ENCODE measurements around the gene CFAP100.

Gene CFAP100

DNA sequence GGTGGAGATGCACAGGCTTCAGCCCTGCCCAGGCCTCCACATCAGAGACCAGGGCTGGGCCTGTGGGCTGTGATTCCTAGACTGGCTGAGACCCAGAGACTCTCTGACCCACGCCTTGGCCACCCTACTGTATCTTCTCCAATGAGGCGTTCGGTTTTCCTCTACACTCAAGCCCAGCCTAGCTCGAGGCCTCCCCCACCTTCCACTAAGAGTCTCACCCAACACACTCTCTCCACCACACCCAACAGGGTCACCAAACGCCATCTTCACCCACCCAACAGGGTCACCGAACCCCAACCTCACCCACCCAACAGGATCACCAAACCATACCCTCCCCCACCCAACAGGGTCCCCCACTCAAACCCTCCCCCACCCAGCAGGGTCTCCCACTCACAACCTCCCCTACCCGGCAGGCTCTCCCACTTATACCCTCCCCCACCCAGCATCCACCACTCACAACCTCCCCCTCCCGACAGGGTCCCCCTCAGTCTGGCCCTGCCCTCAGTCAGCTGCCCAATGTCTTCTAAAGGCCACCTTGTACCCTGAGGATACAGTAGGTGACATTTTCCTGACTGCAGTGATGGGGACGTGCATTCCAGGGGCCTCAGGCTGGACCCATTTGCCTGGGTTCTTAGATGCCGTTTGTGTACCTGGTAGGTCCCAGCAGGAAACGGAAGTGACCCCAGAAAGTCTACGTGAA is 20.4 kb downstream of the CFAP100 start:
- H3K9me3 ChIP-seq (ENCODE audit: control insufficient read depth, low read length), result no peaks in the 10 kb centered on the region
- no peak for DNase-seq
- H3K27ac ChIP-seq (ENCODE audit: insufficient read depth, low read length, poor library complexity, severe bottlenecking), result no peak overlapping the region
- H3K36me3 ChIP-seq (ENCODE audit: control insufficient read depth, insufficient read depth, low read length), result no peaks in the 10 kb centered on the region
- no peaks in the 10 kb centered on the region for H3K27me3 ChIP-seq (replicated peaks; ENCODE audit: control insufficient read depth, insufficient read depth, low read length, poor library complexity, severe bottlenecking)
- H3K4me3 ChIP-seq (ENCODE audit: insufficient read depth, low read depth, low read length, poor library complexity, severe bottlenecking), result no peak overlapping the region
- no peaks in the 10 kb centered on the region for H3K4me1 ChIP-seq (ENCODE audit: control insufficient read depth, insufficient read depth, low read length, poor library complexity, severe bottlenecking)

DNA sequence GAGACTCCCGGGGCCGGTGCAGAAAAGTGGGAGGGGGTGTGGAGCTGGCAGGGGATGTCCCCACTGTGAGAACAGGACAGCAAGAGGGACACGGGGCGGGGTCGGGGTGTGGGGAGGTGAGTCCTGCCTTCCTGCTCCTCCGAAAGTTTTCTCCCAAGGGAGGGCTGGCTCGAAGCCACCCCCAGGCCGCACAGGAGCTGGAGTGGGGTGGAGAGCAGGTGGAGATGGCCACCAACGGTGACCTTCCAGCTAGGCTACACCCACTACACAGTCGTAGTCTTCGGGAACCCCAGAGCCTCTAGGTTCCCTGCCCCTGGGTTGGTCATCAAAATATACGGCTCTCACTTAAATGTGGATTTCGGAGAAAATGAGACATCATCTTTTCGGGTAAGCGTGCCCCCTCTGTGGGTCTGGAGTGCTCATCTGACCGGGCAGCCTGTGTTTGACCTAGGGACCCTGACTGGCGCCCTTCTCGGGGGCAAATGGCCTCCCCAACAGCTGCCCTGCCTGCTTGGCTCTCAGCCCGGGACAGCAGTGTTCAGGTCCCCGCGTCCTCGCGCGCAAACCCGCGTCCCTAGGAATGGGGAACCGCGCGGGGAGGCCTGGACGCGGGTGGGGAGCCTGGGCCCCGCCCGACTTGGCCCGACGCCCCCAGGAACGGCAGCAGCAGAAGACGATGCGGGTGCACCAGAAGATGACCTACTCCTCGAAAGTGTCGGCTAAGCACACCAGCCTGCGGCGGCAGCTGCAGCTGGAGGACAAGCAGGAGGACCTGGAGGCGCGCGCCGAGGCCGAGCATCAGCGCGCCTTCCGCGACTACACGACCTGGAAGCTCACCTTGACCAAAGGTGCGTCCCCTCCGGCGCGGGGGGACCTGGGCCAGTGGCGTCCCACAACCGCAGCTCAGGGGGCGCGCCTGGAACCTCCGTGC is 21.2 kb downstream of the CFAP100 start:
- Histone ChIP-seq H3K27ac (ENCODE audit: insufficient read depth, low read length, poor library complexity, severe bottlenecking) (no peak overlapping the region), H3K4me3 (ENCODE audit: insufficient read depth, low read depth, low read length, poor library complexity, severe bottlenecking) (no peak overlapping the region), H3K9me3 (ENCODE audit: control insufficient read depth, low read length) (no peaks in the 10 kb centered on the region), H3K27me3 (replicated peaks; ENCODE audit: control insufficient read depth, insufficient read depth, low read length, poor library complexity, severe bottlenecking) (no peaks in the 10 kb centered on the region), H3K36me3 (ENCODE audit: control insufficient read depth, insufficient read depth, low read length) (no peaks in the 10 kb centered on the region), H3K4me1 (ENCODE audit: control insufficient read depth, insufficient read depth, low read length, poor library complexity, severe bottlenecking) (no peaks in the 10 kb centered on the region)
- no peak for DNase-seq

DNA sequence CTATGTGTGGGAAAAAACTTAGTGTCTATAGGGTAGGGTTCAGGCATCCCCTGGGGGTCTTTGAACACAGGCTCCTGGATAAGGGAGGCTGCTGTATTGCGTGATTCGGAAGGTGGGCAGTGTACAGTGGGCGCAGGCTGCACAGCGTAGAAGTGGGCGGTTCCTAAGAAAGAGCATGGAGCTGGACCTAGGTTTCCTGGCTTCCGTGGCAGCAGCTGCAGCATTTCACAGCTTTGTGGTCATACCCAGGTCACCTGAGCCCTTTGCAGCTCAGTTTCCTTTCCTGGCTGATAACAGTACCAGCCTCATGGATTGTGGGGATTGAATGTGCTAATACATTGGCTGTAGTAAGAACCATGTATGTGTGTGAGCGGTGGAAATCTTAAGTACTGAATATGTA is 22.2 kb downstream of the CFAP100 start:
- no peaks in the 10 kb centered on the region for H3K27me3 ChIP-seq (replicated peaks; ENCODE audit: control insufficient read depth, insufficient read depth, low read length, poor library complexity, severe bottlenecking)
- DNase-seq, result no peak

DNA sequence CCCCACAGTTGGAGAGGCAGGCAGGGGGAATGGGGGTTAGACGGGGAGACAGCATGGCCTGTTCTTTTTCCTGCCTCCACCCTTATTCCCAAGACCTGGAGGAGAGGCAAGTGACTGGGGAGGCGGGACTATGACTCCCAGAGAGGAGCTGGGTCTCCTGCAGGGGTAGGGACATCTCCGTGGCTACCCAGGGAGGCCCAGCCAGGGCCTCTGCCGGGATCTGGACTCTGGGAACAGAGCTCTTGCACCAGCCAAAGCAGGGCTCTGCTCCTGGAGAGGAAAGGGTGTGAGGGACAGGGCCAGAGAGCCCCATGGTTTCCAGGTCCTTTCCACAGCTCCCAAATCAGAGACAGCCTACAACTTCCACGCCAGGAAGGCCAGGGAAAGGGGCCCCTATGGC is 22.8 kb downstream of the CFAP100 start:
- H3K4me3 ChIP-seq (ENCODE audit: insufficient read depth, low read depth, low read length, poor library complexity, severe bottlenecking), result no peak overlapping the region
- H3K27me3 ChIP-seq (replicated peaks; ENCODE audit: control insufficient read depth, insufficient read depth, low read length, poor library complexity, severe bottlenecking), result no peaks in the 10 kb centered on the region
- H3K9me3 ChIP-seq (ENCODE audit: control insufficient read depth, low read length), result no peaks in the 10 kb centered on the region
- no peaks in the 10 kb centered on the region for H3K36me3 ChIP-seq (ENCODE audit: control insufficient read depth, insufficient read depth, low read length)
- DNase-seq, result no peak
- no peaks in the 10 kb centered on the region for H3K4me1 ChIP-seq (ENCODE audit: control insufficient read depth, insufficient read depth, low read length, poor library complexity, severe bottlenecking)
- no peak overlapping the region for H3K27ac ChIP-seq (ENCODE audit: insufficient read depth, low read length, poor library complexity, severe bottlenecking)

More for the DNA sequence above, 22.2 kb downstream of the CFAP100 start:
- H3K9me3 ChIP-seq (ENCODE audit: control insufficient read depth, low read length), result no peaks in the 10 kb centered on the region
- no peak overlapping the region for H3K27ac ChIP-seq (ENCODE audit: insufficient read depth, low read length, poor library complexity, severe bottlenecking)
- no peak overlapping the region for H3K4me3 ChIP-seq (ENCODE audit: insufficient read depth, low read depth, low read length, poor library complexity, severe bottlenecking)
- H3K36me3 ChIP-seq (ENCODE audit: control insufficient read depth, insufficient read depth, low read length), result no peaks in the 10 kb centered on the region
- H3K4me1 ChIP-seq (ENCODE audit: control insufficient read depth, insufficient read depth, low read length, poor library complexity, severe bottlenecking), result no peaks in the 10 kb centered on the region

DNA sequence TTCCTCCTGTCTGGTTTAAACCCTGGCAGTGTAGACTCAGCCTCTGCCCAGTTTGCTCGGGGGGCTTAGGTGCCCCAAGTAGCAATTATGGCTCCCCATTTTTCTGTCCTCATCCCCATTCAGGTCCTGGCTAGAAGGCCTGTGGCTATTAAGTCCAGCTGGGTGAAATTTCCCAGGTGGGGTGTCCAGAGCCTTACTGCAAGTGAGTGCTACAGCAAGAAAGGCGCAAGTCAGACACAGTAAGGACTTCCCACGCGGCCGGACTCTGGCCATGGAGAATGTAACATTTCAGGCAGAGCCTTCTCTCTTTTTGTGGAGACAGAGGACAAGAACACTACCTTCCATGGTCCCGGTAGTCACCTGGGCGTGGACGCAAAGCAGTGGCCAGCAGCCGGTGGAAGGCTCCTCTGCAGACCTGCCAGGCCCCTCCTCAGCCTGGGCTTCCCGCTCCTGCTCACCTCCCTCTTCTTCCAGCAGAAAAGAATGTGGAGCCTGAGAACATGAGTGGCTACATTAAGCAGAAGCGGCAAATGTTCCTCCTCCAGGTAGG is 23.3 kb downstream of the CFAP100 start:
- Histone ChIP-seq H3K27ac (ENCODE audit: insufficient read depth, low read length, poor library complexity, severe bottlenecking) (no peak overlapping the region), H3K27me3 (replicated peaks; ENCODE audit: control insufficient read depth, insufficient read depth, low read length, poor library complexity, severe bottlenecking) (no peaks in the 10 kb centered on the region), H3K36me3 (ENCODE audit: control insufficient read depth, insufficient read depth, low read length) (no peaks in the 10 kb centered on the region), H3K9me3 (ENCODE audit: control insufficient read depth, low read length) (no peaks in the 10 kb centered on the region), H3K4me3 (ENCODE audit: insufficient read depth, low read depth, low read length, poor library complexity, severe bottlenecking) (no peak overlapping the region), H3K4me1 (ENCODE audit: control insufficient read depth, insufficient read depth, low read length, poor library complexity, severe bottlenecking) (no peaks in the 10 kb centered on the region)
- DNase-seq, result no peak

DNA sequence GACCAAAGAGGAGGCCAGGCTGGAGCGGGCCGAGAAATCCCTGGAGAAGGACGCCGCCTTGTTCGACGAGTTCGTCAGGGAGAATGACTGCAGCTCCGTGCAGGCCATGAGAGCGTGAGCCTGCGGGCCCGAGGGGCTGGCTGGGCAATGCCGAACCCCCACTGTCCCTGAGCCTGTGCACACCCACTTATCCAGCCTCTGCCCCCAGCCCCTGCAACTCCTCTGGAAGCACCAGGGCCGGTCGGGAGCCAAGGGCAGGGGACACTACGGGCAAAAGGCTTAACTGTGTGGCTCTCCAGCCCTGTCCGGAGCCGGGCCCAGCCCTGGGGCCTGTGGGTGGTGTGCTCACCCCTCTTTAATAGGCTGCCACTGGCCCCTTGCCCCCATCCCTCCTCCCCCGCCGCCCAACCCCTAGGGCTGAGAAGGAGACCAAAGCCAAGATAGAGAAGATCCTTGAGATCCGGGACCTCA is 24.0 kb downstream of the CFAP100 start:
- H3K36me3 ChIP-seq (ENCODE audit: control insufficient read depth, insufficient read depth, low read length), result no peaks in the 10 kb centered on the region
- H3K27me3 ChIP-seq (replicated peaks; ENCODE audit: control insufficient read depth, insufficient read depth, low read length, poor library complexity, severe bottlenecking), result no peaks in the 10 kb centered on the region

DNA sequence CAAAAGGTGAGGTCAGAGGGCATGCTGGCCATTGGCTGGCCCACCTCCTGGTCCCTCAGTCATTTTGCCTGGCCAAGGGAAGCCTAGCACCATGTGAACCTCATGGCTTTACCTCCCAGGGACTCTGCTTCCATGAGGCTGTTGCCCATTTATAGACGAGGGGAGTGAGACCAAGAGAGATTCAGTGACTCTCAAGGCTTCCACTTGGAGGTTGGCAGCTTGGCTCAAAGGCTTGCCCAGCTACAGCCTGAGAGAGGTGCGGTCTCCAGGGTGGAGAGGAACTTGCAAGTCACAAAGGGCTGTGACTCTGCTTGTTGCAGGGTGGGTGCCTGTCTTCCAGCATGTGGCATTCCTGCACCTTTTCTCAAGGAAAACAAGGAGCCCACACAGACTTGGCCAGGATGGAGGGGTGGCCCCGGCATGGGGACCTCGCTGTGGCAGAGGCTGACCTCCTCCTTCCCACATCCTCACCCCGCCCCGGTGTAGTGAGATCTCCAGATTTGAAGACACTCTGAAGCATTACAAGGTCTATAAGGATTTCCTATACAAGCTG is 24.5 kb downstream of the CFAP100 start:
- Histone ChIP-seq H3K36me3 (ENCODE audit: control insufficient read depth, insufficient read depth, low read length) (no peaks in the 10 kb centered on the region), H3K4me1 (ENCODE audit: control insufficient read depth, insufficient read depth, low read length, poor library complexity, severe bottlenecking) (no peaks in the 10 kb centered on the region), H3K4me3 (ENCODE audit: insufficient read depth, low read depth, low read length, poor library complexity, severe bottlenecking) (no peak overlapping the region), H3K9me3 (ENCODE audit: control insufficient read depth, low read length) (no peaks in the 10 kb centered on the region), H3K27ac (ENCODE audit: insufficient read depth, low read length, poor library complexity, severe bottlenecking) (no peak overlapping the region), H3K27me3 (replicated peaks; ENCODE audit: control insufficient read depth, insufficient read depth, low read length, poor library complexity, severe bottlenecking) (no peaks in the 10 kb centered on the region)
- no peak for DNase-seq

More for the DNA sequence above, 24.0 kb downstream of the CFAP100 start:
- no peak for DNase-seq
- Histone ChIP-seq H3K4me3 (ENCODE audit: insufficient read depth, low read depth, low read length, poor library complexity, severe bottlenecking) (no peak overlapping the region), H3K9me3 (ENCODE audit: control insufficient read depth, low read length) (no peaks in the 10 kb centered on the region), H3K27ac (ENCODE audit: insufficient read depth, low read length, poor library complexity, severe bottlenecking) (no peak overlapping the region), H3K4me1 (ENCODE audit: control insufficient read depth, insufficient read depth, low read length, poor library complexity, severe bottlenecking) (no peaks in the 10 kb centered on the region)

DNA sequence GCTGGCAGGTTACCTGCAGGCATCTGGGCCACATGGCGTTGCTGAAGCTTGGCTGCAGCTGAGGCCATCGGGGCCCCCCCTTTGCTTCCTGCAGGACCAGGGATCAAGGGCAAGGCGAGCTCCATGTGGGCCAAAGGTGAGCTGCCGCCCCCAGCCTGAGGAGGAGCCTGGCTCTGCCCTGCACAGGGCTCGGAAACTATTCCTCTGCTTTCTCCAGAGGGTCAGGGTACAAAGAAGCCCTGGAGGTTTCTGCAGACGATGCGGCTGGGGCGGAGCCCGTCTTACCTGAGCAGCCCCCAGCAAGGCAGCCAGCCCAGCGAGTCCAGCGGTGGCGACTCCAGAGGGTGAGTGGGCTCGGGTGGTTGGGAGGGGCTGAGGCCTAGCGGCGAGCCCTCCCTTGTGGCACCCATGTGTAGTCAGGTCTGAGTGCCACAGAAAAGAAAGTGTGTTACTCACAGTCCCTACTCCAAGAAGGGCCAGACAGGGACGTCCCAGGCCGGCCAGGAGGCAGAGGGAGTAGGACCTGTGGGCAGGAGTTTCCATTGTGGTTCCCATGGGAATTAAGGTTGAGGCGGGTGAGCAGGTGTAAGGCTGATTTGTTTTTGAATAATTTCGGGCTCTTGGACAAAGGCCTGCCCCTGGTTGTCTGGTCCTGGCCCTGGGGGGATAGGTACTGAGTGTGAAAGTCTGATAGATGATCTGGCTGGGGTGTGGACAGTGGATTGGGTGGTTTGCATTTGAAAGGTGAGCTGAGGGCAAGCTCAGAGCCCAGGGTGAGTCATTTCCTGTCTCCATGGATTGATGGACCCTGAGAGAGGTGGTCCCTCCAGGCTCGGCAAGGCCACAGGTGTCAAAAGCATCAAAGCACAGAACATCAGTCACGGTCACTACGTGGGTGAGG is 25.4 kb downstream of the CFAP100 start:
- Histone ChIP-seq H3K4me1 (ENCODE audit: control insufficient read depth, insufficient read depth, low read length, poor library complexity, severe bottlenecking) (no peaks in the 10 kb centered on the region), H3K9me3 (ENCODE audit: control insufficient read depth, low read length) (no peaks in the 10 kb centered on the region), H3K36me3 (ENCODE audit: control insufficient read depth, insufficient read depth, low read length) (no peaks in the 10 kb centered on the region), H3K27me3 (replicated peaks; ENCODE audit: control insufficient read depth, insufficient read depth, low read length, poor library complexity, severe bottlenecking) (no peaks in the 10 kb centered on the region), H3K27ac (ENCODE audit: insufficient read depth, low read length, poor library complexity, severe bottlenecking) (no peak overlapping the region), H3K4me3 (ENCODE audit: insufficient read depth, low read depth, low read length, poor library complexity, severe bottlenecking) (no peak overlapping the region)
- no peak for DNase-seq

DNA sequence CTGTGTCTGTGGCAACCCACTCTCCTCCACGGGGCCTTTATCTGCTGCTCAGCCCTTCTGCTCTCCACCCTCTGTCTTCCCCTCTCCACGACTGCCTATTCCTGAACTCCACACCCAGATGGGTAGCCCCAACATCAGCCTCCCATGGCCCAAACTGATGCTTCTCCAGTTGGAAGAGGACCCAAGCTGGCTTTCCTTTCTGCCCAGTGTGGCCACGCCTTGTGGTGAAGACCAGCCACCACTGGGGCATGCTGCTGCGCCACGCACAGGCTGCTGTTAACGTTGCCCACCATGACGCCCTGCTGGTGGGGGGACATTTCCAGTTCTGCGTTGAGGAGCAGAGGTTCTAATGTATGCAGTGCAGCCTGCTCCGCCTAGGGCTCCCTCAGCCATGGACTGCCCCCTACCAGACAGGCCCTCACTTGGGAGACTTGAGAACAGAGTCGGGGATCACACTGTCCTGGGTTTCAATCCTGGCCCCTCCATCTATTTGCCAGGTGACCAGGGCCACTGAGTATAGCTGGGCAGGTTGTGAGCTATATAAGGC is 26.9 kb downstream of the CFAP100 start:
- peaks cover 5% of the 10 kb centered on the region for H3K9me3 ChIP-seq (ENCODE audit: control insufficient read depth, low read length)
- no peak for DNase-seq
- H3K36me3 ChIP-seq (ENCODE audit: control insufficient read depth, insufficient read depth, low read length), result no peaks in the 10 kb centered on the region
- no peaks in the 10 kb centered on the region for H3K4me1 ChIP-seq (ENCODE audit: control insufficient read depth, insufficient read depth, low read length, poor library complexity, severe bottlenecking)
- no peak overlapping the region for H3K4me3 ChIP-seq (ENCODE audit: insufficient read depth, low read depth, low read length, poor library complexity, severe bottlenecking)
- H3K27me3 ChIP-seq (replicated peaks; ENCODE audit: control insufficient read depth, insufficient read depth, low read length, poor library complexity, severe bottlenecking), result no peaks in the 10 kb centered on the region
- H3K27ac ChIP-seq (ENCODE audit: insufficient read depth, low read length, poor library complexity, severe bottlenecking), result no peak overlapping the region
